KMS-11 (cell line): Measurements from ENCODE around the gene ULK4.

ENCODE experiments used
- H2AFZ ChIP-seq: fragments of 200-600 bp; sonication (generic); 2 replicates; pipeline ENCODE4 v1.6.1; 2016; ENCODE audit warnings: antibody characterized with exemption, mixed run types, low read depth
- H3K27ac ChIP-seq: fragments of 200-600 bp; sonication (generic); 2 replicates; pipeline ENCODE4 v1.6.1; 2016; ENCODE audit warnings: mild to moderate bottlenecking, mixed run types
- H3K27me3 ChIP-seq: fragments of 200-600 bp; sonication (generic); 2 replicates; pipeline ENCODE4 v1.6.1; 2017; ENCODE audit warnings: mild to moderate bottlenecking, low read depth, mixed run types, moderate library complexity; ENCODE audit not compliant: insufficient read depth
- H3K36me3 ChIP-seq: fragments of 200-600 bp; sonication (generic); 2 replicates; pipeline ENCODE4 v1.6.1; 2017; ENCODE audit warnings: mild to moderate bottlenecking, mixed run types; ENCODE audit not compliant: insufficient read depth
- H3K4me1 ChIP-seq: fragments of 200-600 bp; sonication (generic); 2 replicates; pipeline ENCODE4 v1.6.1; 2016; ENCODE audit warnings: mild to moderate bottlenecking, low read depth, mixed run types; ENCODE audit not compliant: poor library complexity, severe bottlenecking
- H3K4me2 ChIP-seq: fragments of 200-600 bp; sonication (generic); 2 replicates; pipeline ENCODE4 v1.7.0; 2016; ENCODE audit warnings: mild to moderate bottlenecking, mixed run types
- H3K4me3 ChIP-seq: fragments of 200-600 bp; sonication (generic); IDR thresholded peaks from 2 replicates; pipeline ENCODE4 v1.6.1; 2017; ENCODE audit warnings: low read depth, low read length, mixed read lengths; ENCODE audit not compliant: insufficient read depth
- H3K79me2 ChIP-seq: fragments of 200-600 bp; sonication (generic); 2 replicates; pipeline ENCODE4 v1.6.1; 2016; ENCODE audit warnings: low read depth, mixed run types; ENCODE audit not compliant: insufficient read depth
- H3K9ac ChIP-seq: fragments of 200-600 bp; sonication (generic); 2 replicates; pipeline ENCODE4 v1.6.1; 2016; ENCODE audit warnings: mild to moderate bottlenecking, mixed run types
- H4K20me1 ChIP-seq: fragments of 200-600 bp; sonication (generic); 2 replicates; pipeline ENCODE4 v1.6.1; 2016; ENCODE audit warnings: mild to moderate bottlenecking, mixed run types; ENCODE audit not compliant: insufficient read depth
- TF ChIP-seq, protein P1 (sequence below): fragments of 200-600 bp; sonication (generic); conservative IDR thresholded peaks from 2 replicates; pipeline ENCODE4 v1.6.1; 2017; ENCODE audit warnings: low read depth, mild to moderate bottlenecking, antibody characterized with exemption, low read length, moderate library complexity, mixed read lengths

The ULK4 gene

DNA sequence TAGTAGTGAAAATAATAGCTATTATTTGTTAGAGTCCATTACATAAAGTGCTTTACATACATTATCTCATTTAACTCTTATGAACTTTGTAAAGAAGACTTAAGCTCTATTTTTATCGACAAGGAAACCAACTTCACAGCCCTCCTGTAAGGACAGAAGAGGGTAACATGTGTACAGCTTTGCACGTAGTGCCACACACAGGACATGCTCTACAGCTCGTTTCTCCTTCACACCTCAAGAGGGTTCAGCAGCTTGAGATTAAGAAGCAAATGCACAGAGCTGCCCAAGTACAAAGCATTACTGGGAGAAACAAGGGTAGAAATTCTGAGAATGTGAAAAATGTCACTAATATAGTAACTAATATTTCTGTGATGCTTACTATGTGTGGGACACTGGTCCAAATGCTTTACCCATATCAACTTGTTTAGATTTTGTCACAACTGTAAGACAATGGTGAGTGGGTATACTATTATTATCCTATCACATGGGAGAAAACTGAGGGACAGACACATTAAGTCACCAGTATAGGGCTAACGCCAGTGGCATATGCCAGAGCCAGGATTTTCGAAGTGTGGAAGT, 434.8 kb downstream of the ULK4 start:
- Histone ChIP-seq H2AFZ (no peak overlapping the region), H4K20me1 (no peaks in the 10 kb centered on the region), H3K4me1 (peaks cover 11% of the 10 kb centered on the region), H3K79me2 (no peaks in the 10 kb centered on the region), H3K27me3 (no peaks in the 10 kb centered on the region), H3K4me3 (no peak overlapping the region), H3K27ac (no peak overlapping the region), H3K9ac (no peak overlapping the region), H3K4me2 (no peak overlapping the region), H3K36me3 (no peaks in the 10 kb centered on the region)
- TF ChIP-seq, protein P1, sequence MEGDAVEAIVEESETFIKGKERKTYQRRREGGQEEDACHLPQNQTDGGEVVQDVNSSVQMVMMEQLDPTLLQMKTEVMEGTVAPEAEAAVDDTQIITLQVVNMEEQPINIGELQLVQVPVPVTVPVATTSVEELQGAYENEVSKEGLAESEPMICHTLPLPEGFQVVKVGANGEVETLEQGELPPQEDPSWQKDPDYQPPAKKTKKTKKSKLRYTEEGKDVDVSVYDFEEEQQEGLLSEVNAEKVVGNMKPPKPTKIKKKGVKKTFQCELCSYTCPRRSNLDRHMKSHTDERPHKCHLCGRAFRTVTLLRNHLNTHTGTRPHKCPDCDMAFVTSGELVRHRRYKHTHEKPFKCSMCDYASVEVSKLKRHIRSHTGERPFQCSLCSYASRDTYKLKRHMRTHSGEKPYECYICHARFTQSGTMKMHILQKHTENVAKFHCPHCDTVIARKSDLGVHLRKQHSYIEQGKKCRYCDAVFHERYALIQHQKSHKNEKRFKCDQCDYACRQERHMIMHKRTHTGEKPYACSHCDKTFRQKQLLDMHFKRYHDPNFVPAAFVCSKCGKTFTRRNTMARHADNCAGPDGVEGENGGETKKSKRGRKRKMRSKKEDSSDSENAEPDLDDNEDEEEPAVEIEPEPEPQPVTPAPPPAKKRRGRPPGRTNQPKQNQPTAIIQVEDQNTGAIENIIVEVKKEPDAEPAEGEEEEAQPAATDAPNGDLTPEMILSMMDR, result no peak

- Histone ChIP-seq H3K4me3 (no peak overlapping the region), H3K27me3 (no peaks in the 10 kb centered on the region), H3K27ac (no peak overlapping the region), H3K4me2 (no peak overlapping the region), H3K79me2 (no peaks in the 10 kb centered on the region), H3K9ac (no peak overlapping the region), H4K20me1 (no peaks in the 10 kb centered on the region), H2AFZ (no peak overlapping the region), H3K4me1 (peaks cover 23% of the 10 kb centered on the region), H3K36me3 (no peaks in the 10 kb centered on the region)
- TF ChIP-seq, protein P1, result no peak
These were observed 436.4 kb downstream of the ULK4 start for GRCh38 chr3:41525303-41526064.

DNA sequence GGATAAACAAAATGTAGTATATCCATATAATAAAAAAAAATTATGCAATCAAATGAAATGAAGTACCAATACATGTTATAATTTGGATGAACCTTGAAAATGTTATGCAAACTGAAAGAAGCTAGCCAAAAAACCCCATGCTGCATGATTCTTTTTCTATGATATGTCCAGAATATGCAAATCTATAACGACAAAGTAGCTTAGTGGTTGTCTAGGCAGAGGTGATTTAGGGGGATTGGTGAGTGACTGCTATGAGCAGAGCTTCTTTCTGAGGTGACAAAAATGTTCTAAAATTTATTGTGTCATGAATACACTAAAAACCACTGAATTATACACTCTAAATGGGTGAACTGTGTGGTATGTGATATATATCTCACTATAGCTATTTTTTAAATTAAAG, 438.0 kb downstream of the ULK4 start:
- TF ChIP-seq, protein P1, result no peak
- Histone ChIP-seq H3K4me2 (no peak overlapping the region), H4K20me1 (no peaks in the 10 kb centered on the region), H3K79me2 (no peaks in the 10 kb centered on the region), H2AFZ (no peak overlapping the region), H3K27me3 (no peaks in the 10 kb centered on the region), H3K36me3 (no peaks in the 10 kb centered on the region), H3K4me1 (peaks cover 23% of the 10 kb centered on the region), H3K4me3 (no peak overlapping the region), H3K9ac (no peak overlapping the region), H3K27ac (no peak overlapping the region)

DNA sequence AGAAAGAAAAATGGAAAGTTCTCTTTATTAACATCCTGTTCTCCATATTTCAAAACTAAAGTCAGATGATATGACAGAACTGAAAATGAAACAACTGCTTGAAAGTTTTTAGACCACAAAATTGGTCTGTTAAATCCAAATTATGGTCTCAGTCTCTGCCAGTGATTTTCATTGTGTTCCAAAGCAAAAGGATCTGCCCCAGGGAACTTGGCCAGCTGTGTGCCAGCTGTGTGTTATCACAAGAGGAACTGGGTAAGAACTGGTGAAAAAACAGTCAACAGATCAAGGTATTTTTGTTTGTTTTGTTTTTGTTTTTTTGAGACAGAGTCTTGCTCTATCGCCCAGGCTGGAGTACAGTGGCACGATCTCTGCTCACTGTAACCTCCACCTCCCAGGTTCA, 439.3 kb downstream of the ULK4 start:
- Histone ChIP-seq H4K20me1 (no peaks in the 10 kb centered on the region), H3K27ac (no peak overlapping the region), H3K4me3 (no peak overlapping the region), H3K27me3 (no peaks in the 10 kb centered on the region), H3K4me1 (peaks cover 23% of the 10 kb centered on the region), H2AFZ (no peak overlapping the region), H3K4me2 (no peak overlapping the region), H3K9ac (no peak overlapping the region), H3K79me2 (no peaks in the 10 kb centered on the region), H3K36me3 (no peaks in the 10 kb centered on the region)
- TF ChIP-seq, protein P1, result no peak
